ENCODE measurements around the gene OAS2. TPM values are rescaled to one million over a fixed set of nuclear protein-coding genes. Genes with fewer than 3 reads are reported as not detected.
"Not testable (repeated sequence)": the region's sequence is repeated elsewhere in the genome, so short reads cannot be mapped to it uniquely, and the experiment has no call there.

The OAS2 gene
- total RNA-seq, 2 donors from 2014 or later, result 3.0 to 3.2 TPM

- Histone ChIP-seq H3K27ac (no peak overlapping the region), H3K4me3 (no peak overlapping the region), H3K27me3 (no peaks in the 10 kb centered on the region), H3K9me3 (no peaks in the 10 kb centered on the region), H3K9ac (ENCODE audit: low read depth in 2 of 2, low read length in 2 of 2) (no peak overlapping the region), H3K4me1 (no peaks in the 10 kb centered on the region), H3K36me3 (no peaks in the 10 kb centered on the region)
- intact Hi-C loops (cut with DNase I), result no loop called here
- no peak for TF ChIP-seq CTCF (IDR thresholded peaks at IDR 0.05)
- DNase-seq, result peak; percentile 14
These were observed 27.6 kb upstream of the OAS2 start for GRCh38 chr12:112950701-112951100.

- H3K27ac ChIP-seq; H3K9me3 ChIP-seq; H3K9ac ChIP-seq (ENCODE audit: low read depth in 2 of 2, low read length in 2 of 2); intact Hi-C loops (cut with DNase I); H3K36me3 ChIP-seq; DNase-seq; H3K4me1 ChIP-seq; H3K4me3 ChIP-seq; H3K27me3 ChIP-seq: not testable (repeated sequence)
These were observed 21.2 kb upstream of the OAS2 start for GRCh38 chr12:112957125-112957524.

GRCh38 chr12:112961074-112961473, 17.2 kb upstream of the OAS2 start:
- no peaks in the 10 kb centered on the region for H3K9me3 ChIP-seq
- H3K4me1 ChIP-seq, result no peaks in the 10 kb centered on the region
- DNase-seq, result no peak
- H3K9ac ChIP-seq (ENCODE audit: low read depth in 2 of 2, low read length in 2 of 2), result no peak overlapping the region
- H3K36me3 ChIP-seq, result no peaks in the 10 kb centered on the region
- H3K4me3 ChIP-seq, result no peak overlapping the region
- H3K27me3 ChIP-seq, result no peaks in the 10 kb centered on the region
- intact Hi-C loops (cut with DNase I), result no loop called here
- TF ChIP-seq CTCF (IDR thresholded peaks at IDR 0.05), result no peak
- no peak overlapping the region for H3K27ac ChIP-seq

- Histone ChIP-seq H3K27ac (no peak overlapping the region), H3K9me3 (no peaks in the 10 kb centered on the region), H3K4me3 (no peak overlapping the region), H3K27me3 (no peaks in the 10 kb centered on the region), H3K36me3 (no peaks in the 10 kb centered on the region), H3K9ac (ENCODE audit: low read depth in 2 of 2, low read length in 2 of 2) (no peak overlapping the region), H3K4me1 (no peaks in the 10 kb centered on the region)
- no peak for TF ChIP-seq CTCF (IDR thresholded peaks at IDR 0.05)
- no peak for DNase-seq
- intact Hi-C loops (cut with DNase I), result no loop called here
These were observed 16.8 kb upstream of the OAS2 start for GRCh38 chr12:112961536-112961935.

GRCh38 chr12:112962561-112962960, 15.8 kb upstream of the OAS2 start:
- Histone ChIP-seq H3K27me3 (no peaks in the 10 kb centered on the region), H3K4me3 (no peak overlapping the region), H3K9ac (ENCODE audit: low read depth in 2 of 2, low read length in 2 of 2) (no peak overlapping the region), H3K27ac (no peak overlapping the region), H3K4me1 (no peaks in the 10 kb centered on the region), H3K36me3 (no peaks in the 10 kb centered on the region), H3K9me3 (no peaks in the 10 kb centered on the region)
- intact Hi-C loops (cut with DNase I), result no loop called here
- TF ChIP-seq CTCF (IDR thresholded peaks at IDR 0.05), result no peak
- no peak for DNase-seq

- H3K27ac ChIP-seq, result no peak overlapping the region
- intact Hi-C loops (cut with DNase I), result no loop called here
- no peak overlapping the region for H3K4me3 ChIP-seq
- TF ChIP-seq CTCF (IDR thresholded peaks at IDR 0.05), result no peak
- H3K4me1 ChIP-seq, result no peaks in the 10 kb centered on the region
- no peaks in the 10 kb centered on the region for H3K27me3 ChIP-seq
- H3K36me3 ChIP-seq, result no peaks in the 10 kb centered on the region
- no peak for DNase-seq
- no peaks in the 10 kb centered on the region for H3K9me3 ChIP-seq
- H3K9ac ChIP-seq (ENCODE audit: low read depth in 2 of 2, low read length in 2 of 2), result no peak overlapping the region
These were observed 15.0 kb upstream of the OAS2 start for GRCh38 chr12:112963227-112963861.

All from colonic mucosa (tissue), 4 donors.